Activated CD8-positive, alpha-beta memory T cell treated with anti-CD3 and anti-CD28 coated beads, Interleukin-2, amount 50 U/mL, for 4 hours (primary cell): ENCODE data around the gene METTL26.

Experiments
- DNase-seq: peaks from one replicate; pipeline ENCODE4 v3.0.0-alpha.2; 2020

The METTL26 gene

DNA sequence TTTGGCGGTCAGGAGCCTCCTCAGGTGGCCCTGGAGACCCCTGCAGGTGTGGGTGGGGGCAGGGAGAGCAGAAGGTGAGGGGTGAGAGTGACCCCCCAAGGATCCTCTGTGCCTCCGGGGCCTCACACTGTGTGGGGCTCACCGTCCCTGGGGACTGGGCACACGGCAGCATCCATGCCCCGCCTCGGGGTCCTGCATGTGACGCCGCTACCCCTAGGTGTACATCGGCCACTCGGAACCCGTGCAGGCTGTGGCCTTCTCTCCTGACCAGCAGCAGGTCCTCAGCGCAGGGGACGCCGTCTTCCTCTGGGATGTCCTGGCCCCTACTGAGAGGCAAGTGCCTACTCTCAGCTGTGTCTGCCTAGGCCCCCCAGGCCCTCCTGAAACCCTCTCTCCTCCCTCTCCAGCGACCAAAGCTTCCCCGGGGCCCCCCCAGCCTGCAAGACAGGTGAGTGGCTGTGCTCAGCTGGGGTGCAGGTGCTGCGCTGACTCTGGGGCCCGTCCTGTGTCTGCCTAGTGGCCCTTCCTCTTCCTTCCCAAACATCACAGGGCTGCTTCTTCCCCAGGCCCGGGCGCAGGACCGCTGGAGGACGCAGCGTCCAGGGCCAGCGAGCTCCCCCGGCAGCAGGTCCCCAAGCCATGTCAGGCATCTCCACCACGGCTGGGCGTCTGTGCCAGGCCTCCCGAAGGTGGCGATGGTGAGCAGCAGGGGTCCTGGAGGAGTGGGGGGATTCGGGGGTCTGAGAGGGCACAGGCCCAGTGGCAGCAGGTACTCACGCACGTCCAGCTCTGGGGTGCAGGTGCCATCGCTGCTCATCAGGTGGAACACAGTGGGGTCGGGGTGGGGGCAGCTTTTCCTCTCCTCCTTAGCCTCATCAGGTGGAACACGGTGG, 22.8 kb upstream of the METTL26 start:
- no peak for DNase-seq

DNA sequence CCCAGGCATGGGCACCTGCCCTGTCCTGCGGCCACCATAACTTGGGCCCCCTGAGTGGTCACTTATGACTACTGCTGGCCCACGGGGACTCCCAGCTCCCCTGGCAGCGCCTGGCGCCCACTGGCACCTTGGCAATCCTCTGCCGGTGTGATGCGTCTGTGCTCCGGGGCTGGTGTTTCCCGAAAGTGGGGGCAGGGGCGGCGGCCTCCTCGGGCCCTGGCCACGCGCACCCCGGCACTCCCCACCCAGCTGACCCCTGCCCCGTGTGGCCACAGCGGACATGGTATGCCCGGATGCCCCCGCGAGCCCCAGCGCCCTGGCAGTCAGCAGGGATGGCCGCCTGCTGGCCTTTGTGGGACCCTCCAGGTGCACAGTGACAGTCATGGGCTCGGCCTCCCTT, 21.4 kb upstream of the METTL26 start:
- DNase-seq, result no peak

GRCh38 chr16:654034-654433, 17.9 kb upstream of the METTL26 start:
- DNase-seq, result no peak

DNA sequence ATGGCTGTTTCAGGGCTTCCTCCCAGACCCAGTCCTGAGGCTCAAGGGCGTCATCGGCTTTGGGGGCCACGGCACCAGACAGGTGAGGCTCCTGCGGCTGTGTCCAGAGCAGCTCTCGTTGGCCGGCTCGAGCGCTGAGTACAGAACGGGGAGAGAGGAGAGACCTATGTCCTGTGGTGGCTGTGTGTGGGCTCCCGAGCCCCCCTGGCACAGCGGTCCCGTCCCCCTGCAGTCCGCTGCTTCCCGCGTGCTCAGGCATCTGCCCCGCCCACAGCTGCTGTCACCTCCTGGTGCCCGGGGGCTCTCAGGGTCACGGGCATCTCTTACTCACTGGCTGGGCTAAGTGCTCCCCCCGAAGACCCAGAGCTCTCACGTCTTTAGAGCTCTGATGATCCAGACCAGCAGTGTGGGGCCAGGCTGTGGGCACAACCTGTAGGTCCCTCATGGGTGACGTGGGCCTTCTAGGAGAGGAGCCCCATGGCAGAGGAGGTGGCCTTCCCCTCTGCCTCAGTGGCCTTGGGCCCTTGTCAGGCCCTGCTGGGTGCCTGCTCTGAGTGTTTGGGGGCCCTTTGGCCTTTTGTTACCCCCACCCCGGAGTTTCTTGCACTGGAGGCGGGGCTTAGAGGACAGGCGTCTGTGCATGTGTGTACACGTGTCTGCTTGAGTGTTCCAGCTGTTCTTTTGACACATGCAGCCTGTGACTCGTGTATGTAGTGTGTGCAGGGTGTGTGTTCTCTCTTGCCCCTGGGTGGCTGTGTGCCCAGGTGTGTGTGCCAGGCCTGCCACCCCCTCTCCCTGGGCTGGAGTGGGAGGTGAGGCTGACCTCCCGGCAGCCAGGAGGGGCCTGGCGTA, 16.6 kb upstream of the METTL26 start:
- no peak for DNase-seq

GRCh38 chr16:651844-652243, 15.7 kb upstream of the METTL26 start:
- no peak for DNase-seq

GRCh38 chr16:649631-650030, 13.5 kb upstream of the METTL26 start:
- no peak for DNase-seq

GRCh38 chr16:648781-649589, 12.9 kb upstream of the METTL26 start, which contains the start of gene WDR90:
Gene WDR90 (plus strand): TSS chr16:649365. CDS start chr16:649417, 52 bp downstream.
- peak; percentile 94 for DNase-seq

- peak; percentile 34 for DNase-seq
Measured at GRCh38 chr16:648071-648780, 12.1 kb upstream of the METTL26 start.

DNA sequence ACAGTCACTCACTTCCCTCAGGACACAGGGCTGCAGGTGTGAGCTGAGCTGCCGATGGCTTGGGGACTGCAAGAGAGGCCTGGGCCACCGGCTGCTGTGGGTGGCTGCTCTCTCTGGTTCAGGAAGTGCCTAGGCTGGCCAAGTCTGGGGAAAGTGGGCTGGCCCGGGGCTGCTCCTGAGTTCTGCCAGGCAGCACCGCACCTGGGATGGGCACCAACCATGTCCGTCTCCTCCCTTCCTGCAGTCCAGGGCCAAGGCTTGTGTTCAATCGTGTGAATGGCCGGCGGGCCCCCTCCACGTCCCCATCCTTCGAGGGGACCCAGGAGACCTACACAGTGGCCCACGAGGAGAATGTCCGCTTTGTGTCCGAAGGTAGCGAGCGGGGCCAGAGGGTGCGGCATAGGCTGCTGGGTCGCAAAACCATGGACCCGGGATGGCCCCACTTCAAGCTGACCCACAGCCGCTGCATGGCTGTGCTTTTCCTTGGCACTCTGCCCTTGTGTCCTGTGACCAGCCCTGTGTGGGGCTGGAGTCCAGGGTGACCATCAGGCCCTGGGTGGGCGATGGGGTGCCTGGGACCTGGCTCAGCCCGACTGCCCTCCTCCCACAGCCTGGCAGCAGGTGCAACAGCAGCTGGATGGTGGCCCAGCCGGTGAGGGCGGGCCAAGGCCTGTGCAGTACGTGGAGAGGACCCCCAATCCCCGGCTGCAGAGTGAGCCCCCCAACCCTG, 11.2 kb upstream of the METTL26 start:
- no peak for DNase-seq

DNA sequence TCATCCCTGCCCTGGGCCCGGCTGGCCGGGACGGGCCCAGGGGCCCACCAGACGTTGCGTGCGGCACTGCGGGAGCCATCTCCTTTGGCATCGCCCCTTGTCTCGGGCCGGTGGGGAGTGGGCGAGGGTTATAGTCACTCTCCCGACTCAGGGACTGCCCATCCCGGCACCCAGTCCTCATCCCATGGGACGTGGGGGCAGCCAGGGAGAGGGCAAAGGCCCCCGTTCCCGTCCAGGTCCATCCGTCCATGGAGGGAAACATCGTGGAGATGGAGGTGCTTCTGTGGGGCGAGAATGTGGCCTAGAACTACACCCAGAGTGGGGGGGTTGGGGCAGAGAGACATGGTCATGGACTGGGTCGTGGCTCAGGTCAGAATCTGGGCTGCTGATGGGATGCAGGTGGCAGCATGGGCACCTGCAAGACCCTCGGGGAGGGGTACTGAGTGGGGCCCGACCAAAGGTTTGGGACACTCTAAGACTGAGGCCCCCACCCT, 10.6 kb upstream of the METTL26 start:
- no peak for DNase-seq

DNA sequence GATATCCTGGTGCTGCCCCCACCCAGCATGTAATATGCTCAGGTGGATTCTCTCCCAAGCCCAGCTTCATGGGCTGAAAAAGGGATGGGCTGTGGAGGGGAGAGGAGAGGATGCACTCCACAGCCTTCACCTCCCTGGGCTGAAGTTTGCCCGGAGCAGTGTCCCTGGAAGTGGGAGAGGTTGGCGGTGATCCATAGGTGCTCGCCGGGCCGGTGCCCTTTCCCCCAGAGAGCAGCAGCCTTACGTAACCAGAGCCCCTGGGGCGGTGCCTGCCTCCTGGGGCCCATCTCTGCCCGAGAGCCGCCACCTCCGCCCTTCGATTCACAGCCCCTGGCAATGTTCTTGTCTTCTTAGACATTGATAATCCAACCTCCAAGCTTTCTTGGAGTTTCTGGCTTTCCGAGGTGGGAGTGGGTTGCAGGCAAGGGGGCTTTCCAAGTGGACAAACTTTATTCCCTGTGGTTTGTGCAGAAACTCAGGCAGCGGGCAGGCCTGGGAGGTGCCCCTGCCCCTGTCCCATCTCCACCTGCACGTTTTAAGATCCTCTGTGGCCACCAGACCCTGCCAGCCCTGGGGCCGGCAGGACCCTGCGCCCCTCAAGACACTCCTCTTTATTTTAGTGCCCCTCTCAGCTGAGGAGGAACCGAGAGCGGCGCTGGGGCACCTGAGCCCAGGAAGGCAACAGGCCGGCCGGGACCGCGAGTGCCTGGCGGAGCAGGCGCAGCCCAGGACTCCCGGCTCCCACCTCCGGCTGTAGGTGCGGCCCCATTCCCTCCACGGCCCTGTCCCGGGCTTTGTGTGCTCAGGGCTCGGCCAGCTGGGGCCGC, 10.0 kb upstream of the METTL26 start:
- no peak for DNase-seq

- no peak for DNase-seq
Measured at GRCh38 chr16:644556-644955, 8.5 kb upstream of the METTL26 start.

DNA sequence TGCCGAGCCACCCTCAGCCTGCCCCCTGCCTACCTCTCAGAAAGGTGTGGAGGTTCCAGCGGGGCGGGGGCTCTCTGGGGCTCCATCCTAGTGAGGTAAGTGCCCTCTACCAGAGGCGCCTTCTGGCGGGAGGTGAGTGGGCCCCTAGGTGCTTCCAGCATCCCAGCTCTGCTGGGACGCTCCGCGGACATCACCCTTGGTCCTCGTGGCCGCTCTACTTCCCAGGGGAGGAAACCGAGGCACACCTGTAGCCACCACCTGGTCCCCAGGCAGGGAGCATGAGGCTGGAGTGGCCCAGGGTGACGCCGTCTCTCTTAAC, 6.9 kb upstream of the METTL26 start:
- DNase-seq, result no peak

- DNase-seq, result peak; percentile 39
Measured at GRCh38 chr16:642189-643049, 6.3 kb upstream of the METTL26 start.

DNA sequence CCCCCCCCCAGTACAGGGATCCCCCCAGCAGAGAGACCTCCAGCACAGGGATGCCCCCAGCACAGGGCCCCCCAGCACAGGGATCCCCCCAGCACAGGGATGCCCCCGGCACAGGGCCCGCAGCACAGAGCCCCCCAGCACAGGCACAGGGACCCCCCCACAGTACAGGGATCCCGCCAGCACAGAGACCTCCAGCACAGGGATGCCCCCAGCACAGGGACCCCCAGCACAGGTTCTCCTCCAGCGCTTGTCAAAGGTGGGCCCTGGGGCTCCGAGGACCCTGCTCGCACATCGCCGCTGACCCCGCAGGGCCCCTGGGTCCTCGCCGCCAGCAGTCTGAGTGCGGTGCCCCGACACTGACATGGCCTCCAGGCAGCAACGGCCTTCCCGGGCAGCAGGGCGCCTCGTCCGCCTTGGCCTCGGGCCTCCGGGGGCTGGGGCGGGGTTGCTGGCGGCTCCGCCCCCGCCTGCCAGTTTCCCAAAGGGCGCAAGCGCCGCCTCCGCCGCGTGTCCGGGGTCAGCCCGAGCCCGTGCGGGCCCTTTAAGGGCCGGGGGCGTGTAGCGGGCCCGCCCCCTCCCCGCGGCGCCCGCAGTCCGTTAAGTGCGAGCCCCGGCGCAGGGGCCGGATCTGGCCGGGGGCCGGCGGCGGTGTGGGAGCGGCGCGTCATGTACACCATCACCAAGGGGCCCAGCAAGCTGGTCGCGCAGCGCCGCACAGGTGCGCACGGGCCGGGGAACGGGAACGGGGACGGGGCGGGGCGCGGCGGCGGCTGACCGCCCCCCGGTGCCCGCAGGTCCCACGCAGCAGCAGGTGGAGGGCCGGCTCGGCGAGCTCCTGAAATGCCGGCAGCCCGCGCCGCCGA, 5.5 kb upstream of the METTL26 start, which contains the start of gene MCRIP2:
TSS of gene MCRIP2 (plus strand) at position 503 of the 863 bp plus-strand sequence. CDS start at position 667, 164 bp downstream.
- DNase-seq, result peak; percentile 69

- no peak for DNase-seq
Measured at GRCh38 chr16:640614-641013, 4.5 kb upstream of the METTL26 start.

DNA sequence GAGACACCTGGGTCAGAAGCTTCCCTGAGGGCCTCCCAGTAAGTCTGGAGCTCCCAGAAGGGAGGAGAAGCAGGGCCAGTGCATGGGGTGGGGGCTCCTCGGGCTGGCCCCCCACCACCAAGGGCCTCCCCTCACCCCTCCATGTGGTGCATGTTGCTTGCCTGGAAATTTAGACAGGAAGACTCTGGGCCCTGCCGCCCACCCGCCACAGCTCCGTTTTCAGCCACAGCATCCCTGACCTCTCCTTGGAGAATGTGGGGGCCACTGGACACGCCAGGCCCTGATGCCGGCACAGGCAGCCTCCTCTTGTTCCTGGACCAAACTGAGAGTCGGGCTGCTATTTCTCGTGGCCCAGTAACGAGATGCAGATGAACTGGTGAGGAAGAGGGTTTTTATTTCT, 2.7 kb upstream of the METTL26 start:
- no peak for DNase-seq

DNA sequence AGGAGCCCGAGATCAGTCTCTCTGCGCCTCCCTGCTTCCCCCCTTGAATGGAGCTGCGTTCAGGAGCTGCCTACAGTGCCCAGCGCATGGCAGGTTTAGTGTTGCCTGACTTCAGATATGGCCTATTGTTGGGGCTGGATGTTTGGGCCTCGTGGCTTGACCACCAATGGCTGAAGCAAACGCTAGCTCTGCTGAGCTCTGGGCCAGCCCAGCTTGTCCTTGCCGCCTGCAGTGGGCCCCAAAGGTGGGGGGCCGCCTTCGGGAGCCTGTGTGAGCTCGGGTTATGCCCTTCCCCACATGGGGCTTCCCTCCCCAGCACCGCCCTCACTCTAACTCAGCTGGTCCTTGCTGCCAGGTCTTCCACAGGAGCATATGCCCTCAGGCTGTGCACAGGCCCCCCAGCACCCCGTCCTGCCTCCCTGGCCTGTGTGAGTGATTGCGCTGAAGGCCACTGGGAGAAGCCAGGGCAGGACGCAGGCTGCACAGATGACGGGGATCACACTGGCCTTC, 2.0 kb upstream of the METTL26 start:
- no peak for DNase-seq
